ENCODE results near the gene TRPM3. TPM values are rescaled to one million over a fixed set of nuclear protein-coding genes. Genes with fewer than 3 reads are reported as not detected.

TRPM3 gene
- total RNA-seq, 1 donor, result under 0.01 TPM

GRCh38 chr9:70567511-70567910 is 553.9 kb downstream of the TRPM3 start:
- TF ChIP-seq CTCF (IDR thresholded peaks at IDR 0.05; ENCODE audit: insufficient read depth, low read depth, low read length), result no peak
- DNase-seq (ENCODE audit: low read depth), result peak; percentile 93
- no peak overlapping the region for H3K4me3 ChIP-seq (ENCODE audit: low read depth, low read length)

- no peak for DNase-seq (ENCODE audit: low read depth)
- TF ChIP-seq CTCF (IDR thresholded peaks at IDR 0.05; ENCODE audit: insufficient read depth, low read depth, low read length), result no peak
- no peak overlapping the region for H3K4me3 ChIP-seq (ENCODE audit: low read depth, low read length)
Measured at GRCh38 chr9:70566751-70567150, 554.7 kb downstream of the TRPM3 start.

- no peak for TF ChIP-seq CTCF (IDR thresholded peaks at IDR 0.05; ENCODE audit: insufficient read depth, low read depth, low read length)
- no peak for DNase-seq (ENCODE audit: low read depth)
- H3K4me3 ChIP-seq (ENCODE audit: low read depth, low read length), result no peak overlapping the region
Measured at GRCh38 chr9:70566066-70566465, 555.4 kb downstream of the TRPM3 start.

- no peak overlapping the region for H3K4me3 ChIP-seq (ENCODE audit: low read depth, low read length)
- peak; percentile 24 for DNase-seq (ENCODE audit: low read depth)
- no peak for TF ChIP-seq CTCF (IDR thresholded peaks at IDR 0.05; ENCODE audit: insufficient read depth, low read depth, low read length)
Measured at GRCh38 chr9:70564468-70565335, 556.7 kb downstream of the TRPM3 start.

GRCh38 chr9:70563431-70564204 is 557.8 kb downstream of the TRPM3 start:
- DNase-seq (ENCODE audit: low read depth), result peak; percentile 93
- no peak overlapping the region for H3K4me3 ChIP-seq (ENCODE audit: low read depth, low read length)

GRCh38 chr9:70563010-70563409 is 558.4 kb downstream of the TRPM3 start:
- no peak overlapping the region for H3K4me3 ChIP-seq (ENCODE audit: low read depth, low read length)
- DNase-seq (ENCODE audit: low read depth), result no peak
- TF ChIP-seq CTCF (IDR thresholded peaks at IDR 0.05; ENCODE audit: insufficient read depth, low read depth, low read length), result no peak

More at GRCh38 chr9:70563431-70564204, 557.8 kb downstream of the TRPM3 start:
- no peak for TF ChIP-seq CTCF (IDR thresholded peaks at IDR 0.05; ENCODE audit: insufficient read depth, low read depth, low read length)

Measured in fibroblast of villous mesenchyme (primary cell).